ENCODE results near the gene RAB11FIP5.
"Not testable (repeated sequence)": the region's sequence is repeated elsewhere in the genome, so short reads cannot be mapped to it uniquely, and the experiment has no call there.

The RAB11FIP5 gene

GRCh38 chr2:73122536-73122935 lies 9.8 kb upstream of the RAB11FIP5 start:
- no peaks in the 10 kb centered on the region for H3K4me1 ChIP-seq (ENCODE audit: insufficient read depth, low read length)
- H3K27me3 ChIP-seq (ENCODE audit: insufficient read depth, low read length), result no peaks in the 10 kb centered on the region
- no peak overlapping the region for H3K4me3 ChIP-seq (ENCODE audit: low read length)
- H3K9me3 ChIP-seq (ENCODE audit: insufficient read depth, low read depth, low read length), result no peaks in the 10 kb centered on the region
- H3K27ac ChIP-seq (ENCODE audit: low read length), result no peak overlapping the region
- H3K9ac ChIP-seq (ENCODE audit: low read depth, low read length), result no peak overlapping the region
- H3K36me3 ChIP-seq (ENCODE audit: insufficient read depth, low read depth, low read length), result no peaks in the 10 kb centered on the region

GRCh38 chr2:73119611-73120239 lies 7.0 kb upstream of the RAB11FIP5 start:
- not testable (repeated sequence) for H3K4me3 ChIP-seq (ENCODE audit: low read length); H3K36me3 ChIP-seq (ENCODE audit: insufficient read depth, low read depth, low read length); H3K4me1 ChIP-seq (ENCODE audit: insufficient read depth, low read length); H3K9ac ChIP-seq (ENCODE audit: low read depth, low read length); H3K9me3 ChIP-seq (ENCODE audit: insufficient read depth, low read depth, low read length); H3K27ac ChIP-seq (ENCODE audit: low read length)
- peaks cover 16% of the 10 kb centered on the region for H3K27me3 ChIP-seq (ENCODE audit: insufficient read depth, low read length)

GRCh38 chr2:73117441-73117840 lies 4.7 kb upstream of the RAB11FIP5 start:
- Histone ChIP-seq H3K27ac (ENCODE audit: low read length) (no peak overlapping the region), H3K9me3 (ENCODE audit: insufficient read depth, low read depth, low read length) (no peaks in the 10 kb centered on the region; the same call in 1 of the 2 replicates), H3K27me3 (ENCODE audit: insufficient read depth, low read length) (peaks cover 31% of the 10 kb centered on the region), H3K4me1 (ENCODE audit: insufficient read depth, low read length) (no peaks in the 10 kb centered on the region), H3K9ac (ENCODE audit: low read depth, low read length) (no peak overlapping the region), H3K36me3 (ENCODE audit: insufficient read depth, low read depth, low read length) (no peaks in the 10 kb centered on the region), H3K4me3 (ENCODE audit: low read length) (no peak overlapping the region)

- Histone ChIP-seq H3K36me3 (ENCODE audit: insufficient read depth, low read depth, low read length) (no peaks in the 10 kb centered on the region), H3K27ac (ENCODE audit: low read length) (no peak overlapping the region), H3K27me3 (ENCODE audit: insufficient read depth, low read length) (peaks cover 42% of the 10 kb centered on the region), H3K9ac (ENCODE audit: low read depth, low read length) (no peak overlapping the region), H3K9me3 (ENCODE audit: insufficient read depth, low read depth, low read length) (no peaks in the 10 kb centered on the region; the same call in 1 of the 2 replicates), H3K4me1 (ENCODE audit: insufficient read depth, low read length) (peaks cover 3% of the 10 kb centered on the region; the same call in 1 of the 2 replicates), H3K4me3 (ENCODE audit: low read length) (no peak overlapping the region)
Measured at GRCh38 chr2:73116182-73116960, 3.6 kb upstream of the RAB11FIP5 start.

- Histone ChIP-seq H3K4me3 (ENCODE audit: low read length) (no peak overlapping the region; the same call in 1 of the 2 replicates), H3K9ac (ENCODE audit: low read depth, low read length) (no peak overlapping the region), H3K27ac (ENCODE audit: low read length) (no peak overlapping the region), H3K9me3 (ENCODE audit: insufficient read depth, low read depth, low read length) (no peaks in the 10 kb centered on the region; the same call in 1 of the 2 replicates), H3K36me3 (ENCODE audit: insufficient read depth, low read depth, low read length) (no peaks in the 10 kb centered on the region), H3K27me3 (ENCODE audit: insufficient read depth, low read length) (peaks cover 58% of the 10 kb centered on the region), H3K4me1 (ENCODE audit: insufficient read depth, low read length) (peaks cover 17% of the 10 kb centered on the region)
Measured at GRCh38 chr2:73114273-73114867, 1.6 kb upstream of the RAB11FIP5 start.

GRCh38 chr2:73112026-73112912 lies 479 bp downstream of the RAB11FIP5 start:
- Histone ChIP-seq H3K27ac (ENCODE audit: low read length) (no peak overlapping the region), H3K27me3 (ENCODE audit: insufficient read depth, low read length) (peaks cover 58% of the 10 kb centered on the region), H3K9me3 (ENCODE audit: insufficient read depth, low read depth, low read length) (no peaks in the 10 kb centered on the region; the same call in 1 of the 2 replicates), H3K4me1 (ENCODE audit: insufficient read depth, low read length) (peaks cover 17% of the 10 kb centered on the region), H3K9ac (ENCODE audit: low read depth, low read length) (peak overlapping the region; percentile 61; the same call in 1 of the 2 replicates), H3K36me3 (ENCODE audit: insufficient read depth, low read depth, low read length) (no peaks in the 10 kb centered on the region), H3K4me3 (ENCODE audit: low read length) (peak overlapping the region; percentile 88)

- peak overlapping the region; percentile 61; the same call in 1 of the 2 replicates for H3K9ac ChIP-seq (ENCODE audit: low read depth, low read length)
- peaks cover 17% of the 10 kb centered on the region for H3K4me1 ChIP-seq (ENCODE audit: insufficient read depth, low read length)
- H3K36me3 ChIP-seq (ENCODE audit: insufficient read depth, low read depth, low read length), result no peaks in the 10 kb centered on the region
- H3K27me3 ChIP-seq (ENCODE audit: insufficient read depth, low read length), result peaks cover 50% of the 10 kb centered on the region
- H3K4me3 ChIP-seq (ENCODE audit: low read length), result peak overlapping the region; percentile 88
- H3K27ac ChIP-seq (ENCODE audit: low read length), result no peak overlapping the region
- no peaks in the 10 kb centered on the region; the same call in 1 of the 2 replicates for H3K9me3 ChIP-seq (ENCODE audit: insufficient read depth, low read depth, low read length)
Measured at GRCh38 chr2:73111073-73112025, 1.4 kb downstream of the RAB11FIP5 start.

- Histone ChIP-seq H3K27me3 (ENCODE audit: insufficient read depth, low read length) (peaks cover 45% of the 10 kb centered on the region), H3K36me3 (ENCODE audit: insufficient read depth, low read depth, low read length) (no peaks in the 10 kb centered on the region), H3K4me1 (ENCODE audit: insufficient read depth, low read length) (peaks cover 17% of the 10 kb centered on the region), H3K27ac (ENCODE audit: low read length) (no peak overlapping the region), H3K4me3 (ENCODE audit: low read length) (peak overlapping the region; percentile 88; the same call in 1 of the 2 replicates), H3K9ac (ENCODE audit: low read depth, low read length) (no peak overlapping the region; the same call in 1 of the 2 replicates), H3K9me3 (ENCODE audit: insufficient read depth, low read depth, low read length) (no peaks in the 10 kb centered on the region; the same call in 1 of the 2 replicates)
Measured at GRCh38 chr2:73110168-73111072, 2.3 kb downstream of the RAB11FIP5 start.

GRCh38 chr2:73109431-73110167 lies 3.1 kb downstream of the RAB11FIP5 start:
- no peaks in the 10 kb centered on the region for H3K36me3 ChIP-seq (ENCODE audit: insufficient read depth, low read depth, low read length)
- no peak overlapping the region for H3K27ac ChIP-seq (ENCODE audit: low read length)
- no peaks in the 10 kb centered on the region; the same call in 1 of the 2 replicates for H3K9me3 ChIP-seq (ENCODE audit: insufficient read depth, low read depth, low read length)
- peaks cover 17% of the 10 kb centered on the region for H3K4me1 ChIP-seq (ENCODE audit: insufficient read depth, low read length)
- H3K4me3 ChIP-seq (ENCODE audit: low read length), result no peak overlapping the region
- no peak overlapping the region for H3K9ac ChIP-seq (ENCODE audit: low read depth, low read length)
- H3K27me3 ChIP-seq (ENCODE audit: insufficient read depth, low read length), result peaks cover 41% of the 10 kb centered on the region
